ENCODE measurements around the gene OR10K2.

OR10K2 gene, protein sequence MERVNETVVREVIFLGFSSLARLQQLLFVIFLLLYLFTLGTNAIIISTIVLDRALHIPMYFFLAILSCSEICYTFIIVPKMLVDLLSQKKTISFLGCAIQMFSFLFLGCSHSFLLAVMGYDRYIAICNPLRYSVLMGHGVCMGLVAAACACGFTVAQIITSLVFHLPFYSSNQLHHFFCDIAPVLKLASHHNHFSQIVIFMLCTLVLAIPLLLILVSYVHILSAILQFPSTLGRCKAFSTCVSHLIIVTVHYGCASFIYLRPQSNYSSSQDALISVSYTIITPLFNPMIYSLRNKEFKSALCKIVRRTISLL

GRCh38 chr1:158426137-158426536 lies at the start of gene OR10K2:
Gene OR10K2 (minus strand): TSS chr1:158426237. CDS start chr1:158420866, 5,371 bp downstream.
- H3K4me2 ChIP-seq (ENCODE audit: insufficient read depth, low read length) = peak within 1 kb of the TSS; percentile 17; the same call in 1 of the 2 replicates
- peaks cover 40% of the 10 kb centered on the region for H3K4me1 ChIP-seq (ENCODE audit: insufficient read depth, low read length)
- H3K79me2 ChIP-seq (ENCODE audit: insufficient read depth, low read length) = no peaks in the 10 kb centered on the region
- no peak for TF ChIP-seq EZH2 (IDR thresholded peaks at IDR 0.05; ENCODE audit: borderline replicate concordance, low read depth, low read length, severe bottlenecking)
- TF ChIP-seq, protein P1, sequence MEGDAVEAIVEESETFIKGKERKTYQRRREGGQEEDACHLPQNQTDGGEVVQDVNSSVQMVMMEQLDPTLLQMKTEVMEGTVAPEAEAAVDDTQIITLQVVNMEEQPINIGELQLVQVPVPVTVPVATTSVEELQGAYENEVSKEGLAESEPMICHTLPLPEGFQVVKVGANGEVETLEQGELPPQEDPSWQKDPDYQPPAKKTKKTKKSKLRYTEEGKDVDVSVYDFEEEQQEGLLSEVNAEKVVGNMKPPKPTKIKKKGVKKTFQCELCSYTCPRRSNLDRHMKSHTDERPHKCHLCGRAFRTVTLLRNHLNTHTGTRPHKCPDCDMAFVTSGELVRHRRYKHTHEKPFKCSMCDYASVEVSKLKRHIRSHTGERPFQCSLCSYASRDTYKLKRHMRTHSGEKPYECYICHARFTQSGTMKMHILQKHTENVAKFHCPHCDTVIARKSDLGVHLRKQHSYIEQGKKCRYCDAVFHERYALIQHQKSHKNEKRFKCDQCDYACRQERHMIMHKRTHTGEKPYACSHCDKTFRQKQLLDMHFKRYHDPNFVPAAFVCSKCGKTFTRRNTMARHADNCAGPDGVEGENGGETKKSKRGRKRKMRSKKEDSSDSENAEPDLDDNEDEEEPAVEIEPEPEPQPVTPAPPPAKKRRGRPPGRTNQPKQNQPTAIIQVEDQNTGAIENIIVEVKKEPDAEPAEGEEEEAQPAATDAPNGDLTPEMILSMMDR (IDR thresholded peaks at IDR 0.05; ENCODE audit: borderline replicate concordance, extremely low read depth, low read length, poor library complexity, severe bottlenecking) = no peak
- H3K4me3 ChIP-seq (ENCODE audit: low read depth in 1 of 2, low read length in 2 of 2) = no peak within 1 kb of the TSS
- no peaks in the 10 kb centered on the region for H3K9me3 ChIP-seq (ENCODE audit: insufficient read depth, low read length, severe bottlenecking)
- H2AFZ ChIP-seq (ENCODE audit: low read depth, low read length) = peak within 1 kb of the TSS; percentile 37
- ATAC-seq (ENCODE audit: insufficient read depth, low read depth) (no peak), DNase-seq (no peak)
- peak within 1 kb of the TSS; percentile 62 for H3K27ac ChIP-seq (ENCODE audit: low read length)
- no peaks in the 10 kb centered on the region for H4K20me1 ChIP-seq (ENCODE audit: insufficient read depth, low read length)
- no peaks in the 10 kb centered on the region for H3K36me3 ChIP-seq (ENCODE audit: insufficient read depth, low read length)
- no peaks in the 10 kb centered on the region for H3K27me3 ChIP-seq (ENCODE audit: insufficient read depth, low read length, poor library complexity)
- H3K9ac ChIP-seq (ENCODE audit: low read depth, low read length) = peak within 1 kb of the TSS; percentile 7; the same call in 1 of the 2 replicates

DNA sequence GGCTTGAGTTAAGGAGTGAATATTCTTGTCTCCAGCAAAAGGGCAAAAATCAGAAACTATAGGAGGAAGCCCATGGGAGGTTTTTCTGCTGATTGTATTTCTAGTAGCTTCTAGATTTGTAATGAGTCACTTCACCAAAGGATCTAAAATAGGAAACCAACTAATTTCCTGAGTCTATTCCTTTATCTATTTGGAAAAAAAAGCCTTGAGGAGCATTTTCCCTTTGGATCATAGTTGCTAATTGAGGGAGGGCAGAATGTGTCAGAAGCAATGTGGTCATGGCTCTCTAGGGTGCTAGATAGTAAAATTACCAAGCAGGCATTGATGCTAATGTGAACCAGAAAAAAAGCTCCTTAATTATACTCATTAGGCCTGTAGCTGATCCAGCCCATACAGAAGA lies 45.9 kb upstream of the OR10K2 start, which contains the start of gene OR10R2:
TSS of gene OR10R2 (plus strand) at position 301 of the 400 bp plus-strand sequence. CDS start 106 bp downstream, outside the sequence.
- Histone ChIP-seq H3K9me3 (ENCODE audit: insufficient read depth, low read length, severe bottlenecking) (no peaks in the 10 kb centered on the region), H2AFZ (ENCODE audit: low read depth, low read length) (no peak within 1 kb of the TSS), H3K27ac (ENCODE audit: low read length) (no peak within 1 kb of the TSS), H3K4me2 (ENCODE audit: insufficient read depth, low read length) (no peak within 1 kb of the TSS), H3K79me2 (ENCODE audit: insufficient read depth, low read length) (0 out of 2 replicates have a peak, but pooled peaks cover 4% of the 10 kb centered on the region), H3K36me3 (ENCODE audit: insufficient read depth, low read length) (no peaks in the 10 kb centered on the region), H3K9ac (ENCODE audit: low read depth, low read length) (no peak within 1 kb of the TSS), H3K27me3 (ENCODE audit: insufficient read depth, low read length, poor library complexity) (no peaks in the 10 kb centered on the region), H3K4me1 (ENCODE audit: insufficient read depth, low read length) (no peaks in the 10 kb centered on the region), H3K4me3 (ENCODE audit: low read depth in 1 of 2, low read length in 2 of 2) (no peak within 1 kb of the TSS), H4K20me1 (ENCODE audit: insufficient read depth, low read length) (no peaks in the 10 kb centered on the region)
- TF ChIP-seq, protein P1 (IDR thresholded peaks at IDR 0.05; ENCODE audit: borderline replicate concordance, extremely low read depth, low read length, poor library complexity, severe bottlenecking) = no peak
- no peak for TF ChIP-seq EZH2 (IDR thresholded peaks at IDR 0.05; ENCODE audit: borderline replicate concordance, low read depth, low read length, severe bottlenecking)
- ATAC-seq (ENCODE audit: insufficient read depth, low read depth) (peak; percentile 33; the same call in 2 of the 3 replicates), DNase-seq (no peak)

GRCh38 chr1:158461534-158461933 lies 35.5 kb upstream of the OR10K2 start, which contains the start of gene OR10K1:
Gene OR10K1 (plus strand): TSS chr1:158461834. CDS start chr1:158465562, 3,728 bp downstream.
- H2AFZ ChIP-seq (ENCODE audit: low read depth, low read length) = no peak within 1 kb of the TSS
- H3K27me3 ChIP-seq (ENCODE audit: insufficient read depth, low read length, poor library complexity) = no peaks in the 10 kb centered on the region
- H3K9ac ChIP-seq (ENCODE audit: low read depth, low read length) = no peak within 1 kb of the TSS
- no peak within 1 kb of the TSS for H3K4me3 ChIP-seq (ENCODE audit: low read depth in 1 of 2, low read length in 2 of 2)
- DNase-seq (no peak), ATAC-seq (ENCODE audit: insufficient read depth, low read depth) (no peak; the same call in 2 of the 3 replicates)
- no peaks in the 10 kb centered on the region for H3K4me1 ChIP-seq (ENCODE audit: insufficient read depth, low read length)
- no peak for TF ChIP-seq EZH2 (IDR thresholded peaks at IDR 0.05; ENCODE audit: borderline replicate concordance, low read depth, low read length, severe bottlenecking)
- no peaks in the 10 kb centered on the region for H3K36me3 ChIP-seq (ENCODE audit: insufficient read depth, low read length)
- no peak within 1 kb of the TSS for H3K27ac ChIP-seq (ENCODE audit: low read length)
- no peaks in the 10 kb centered on the region for H4K20me1 ChIP-seq (ENCODE audit: insufficient read depth, low read length)
- H3K79me2 ChIP-seq (ENCODE audit: insufficient read depth, low read length) = no peaks in the 10 kb centered on the region
- H3K9me3 ChIP-seq (ENCODE audit: insufficient read depth, low read length, severe bottlenecking) = no peaks in the 10 kb centered on the region
- H3K4me2 ChIP-seq (ENCODE audit: insufficient read depth, low read length) = no peak within 1 kb of the TSS

DNA sequence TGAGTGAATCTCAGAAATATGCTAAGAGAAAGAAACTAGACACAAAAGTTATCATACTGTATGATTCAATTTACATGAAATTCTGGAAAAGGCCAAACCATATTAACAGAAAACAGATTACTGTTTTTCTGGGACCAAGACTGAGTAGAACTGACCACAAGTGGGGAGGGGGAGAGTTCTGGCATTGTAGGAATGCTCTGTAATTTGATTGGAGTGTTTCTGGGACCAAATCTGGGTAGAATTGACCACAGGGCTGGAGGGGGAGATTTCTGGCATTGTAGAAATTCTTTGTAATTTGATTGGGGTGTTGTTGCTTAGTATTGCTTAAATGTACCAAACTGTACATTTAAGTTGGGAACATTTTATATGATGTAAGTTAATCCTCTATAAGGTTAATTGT lies 32.2 kb upstream of the OR10K2 start:
- Histone ChIP-seq H4K20me1 (ENCODE audit: insufficient read depth, low read length) (no peaks in the 10 kb centered on the region), H3K36me3 (ENCODE audit: insufficient read depth, low read length) (no peaks in the 10 kb centered on the region), H3K27ac (ENCODE audit: low read length) (no peak overlapping the region), H3K4me3 (ENCODE audit: low read depth in 1 of 2, low read length in 2 of 2) (no peak overlapping the region), H3K9ac (ENCODE audit: low read depth, low read length) (no peak overlapping the region), H3K4me2 (ENCODE audit: insufficient read depth, low read length) (no peak overlapping the region), H2AFZ (ENCODE audit: low read depth, low read length) (no peak overlapping the region), H3K4me1 (ENCODE audit: insufficient read depth, low read length) (no peaks in the 10 kb centered on the region), H3K79me2 (ENCODE audit: insufficient read depth, low read length) (no peaks in the 10 kb centered on the region), H3K27me3 (ENCODE audit: insufficient read depth, low read length, poor library complexity) (no peaks in the 10 kb centered on the region), H3K9me3 (ENCODE audit: insufficient read depth, low read length, severe bottlenecking) (no peaks in the 10 kb centered on the region)
- ATAC-seq (ENCODE audit: insufficient read depth, low read depth) (no peak), DNase-seq (no peak)
- TF ChIP-seq, protein P1 (IDR thresholded peaks at IDR 0.05; ENCODE audit: borderline replicate concordance, extremely low read depth, low read length, poor library complexity, severe bottlenecking) = no peak
- no peak for TF ChIP-seq EZH2 (IDR thresholded peaks at IDR 0.05; ENCODE audit: borderline replicate concordance, low read depth, low read length, severe bottlenecking)

All from DND-41 (cell line).